OCI-M2 (cell line): ENCODE measurements around the gene ITGBL1.

Experiments
- DNase-seq: peaks from one replicate; lab custom pipeline; 2025; ENCODE audit not compliant: unreplicated experiment; lab: John Stamatoyannopoulos, UW

Gene ITGBL1

GRCh38 chr13:101739382-101740178 lies 287.1 kb downstream of the ITGBL1 start:
- DNase-seq = no peak

GRCh38 chr13:101746513-101746912 lies 294.0 kb downstream of the ITGBL1 start:
- no peak for DNase-seq

- no peak for DNase-seq
Observed at GRCh38 chr13:101747039-101747438, 294.6 kb downstream of the ITGBL1 start.

- DNase-seq = no peak
Observed at GRCh38 chr13:101749584-101749983, 297.1 kb downstream of the ITGBL1 start.

GRCh38 chr13:101751488-101751887 lies 299.0 kb downstream of the ITGBL1 start:
- no peak for DNase-seq

- no peak for DNase-seq
Observed at GRCh38 chr13:101752432-101752831, 300.0 kb downstream of the ITGBL1 start.

GRCh38 chr13:101755228-101755887 lies 302.9 kb downstream of the ITGBL1 start:
- DNase-seq = no peak

GRCh38 chr13:101757446-101758039 lies 305.1 kb downstream of the ITGBL1 start:
- DNase-seq = no peak

- no peak for DNase-seq
Observed at GRCh38 chr13:101763191-101763590, 310.7 kb downstream of the ITGBL1 start.
